ENCODE measurements around the gene C10orf53. TPM values are rescaled to one million over a fixed set of nuclear protein-coding genes. Genes with fewer than 3 reads are reported as not detected.

The C10orf53 gene
- total RNA-seq, 1 experiment from 2014 or later = not detected

- DNase-seq (no peak), ATAC-seq (no peak)
- TF ChIP-seq CTCF (conservative IDR thresholded peaks at IDR 0.05; ENCODE audit: low read depth, low read length) = no peak
- TF ChIP-seq EZH2 (IDR thresholded peaks at IDR 0.05; ENCODE audit: low read length, unreplicated experiment) = no peak
- TF ChIP-seq EZH2phosphoT487 (IDR thresholded peaks at IDR 0.05; ENCODE audit: borderline replicate concordance, low read length) = no peak
- Histone ChIP-seq H3K36me3 (ENCODE audit: low read depth, low read length) (no peaks in the 10 kb centered on the region), H3K4me3 (ENCODE audit: low read length) (no peak overlapping the region), H3F3A (ENCODE audit: low read length, unreplicated experiment) (no peaks in the 10 kb centered on the region), H4K20me1 (ENCODE audit: low read length) (no peaks in the 10 kb centered on the region), H3K79me2 (ENCODE audit: low read length) (no peaks in the 10 kb centered on the region), H3K27ac (ENCODE audit: low read length) (no peak overlapping the region), H3K27me3 (ENCODE audit: low read length) (peaks cover 76% of the 10 kb centered on the region), H3K9me2 (replicated peaks; ENCODE audit: low read length) (no peaks in the 10 kb centered on the region), H2AFZ (ENCODE audit: low read length) (no peak overlapping the region), H3K4me2 (ENCODE audit: low read length) (no peak overlapping the region), H3K9me3 (ENCODE audit: low read length) (peaks cover 15% of the 10 kb centered on the region), H3K4me1 (ENCODE audit: insufficient read depth, low read length) (no peaks in the 10 kb centered on the region), H3K9ac (ENCODE audit: low read length) (no peak overlapping the region)
- intact Hi-C loops (cut with micrococcal nuclease) = no loop called here
- CTCF ChIA-PET = no interaction called here
- POLR2A ChIA-PET (ENCODE audit: unreplicated experiment) = no interaction called here
- no TSS peak for BruUV-seq (replicated peaks)
Observed at GRCh38 chr10:49682879-49683278, 3.4 kb downstream of the C10orf53 start.

DNA sequence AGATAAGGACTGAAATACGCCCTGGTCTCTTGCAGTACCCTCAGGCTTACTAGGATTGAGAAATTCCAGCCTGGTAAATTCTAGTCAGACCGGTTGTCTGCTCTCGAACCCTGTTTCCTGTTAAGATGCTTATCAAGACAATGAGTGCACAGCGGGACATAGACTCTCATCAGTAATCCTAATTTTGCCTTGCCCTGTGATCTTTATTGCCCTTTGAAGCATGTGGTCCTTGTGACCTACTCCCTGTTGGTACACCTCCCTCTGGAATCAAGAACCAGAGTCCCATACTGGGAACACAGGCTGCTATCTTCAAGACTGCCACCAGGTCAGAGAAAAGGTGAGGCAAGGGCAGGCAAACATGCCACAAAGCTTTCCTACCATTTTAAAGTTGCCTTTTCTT is 7.2 kb downstream of the C10orf53 start:
- no peak overlapping the region for H3K4me3 ChIP-seq (ENCODE audit: low read length)
- H3K36me3 ChIP-seq (ENCODE audit: low read depth, low read length) = no peaks in the 10 kb centered on the region
- TF ChIP-seq EZH2 (IDR thresholded peaks at IDR 0.05; ENCODE audit: low read length, unreplicated experiment) (no peak), EZH2phosphoT487 (IDR thresholded peaks at IDR 0.05; ENCODE audit: borderline replicate concordance, low read length) (no peak), CTCF (conservative IDR thresholded peaks at IDR 0.05; ENCODE audit: low read depth, low read length) (no peak)
- H3K4me2 ChIP-seq (ENCODE audit: low read length) = no peak overlapping the region
- CTCF ChIA-PET = no interaction called here
- H3K9me3 ChIP-seq (ENCODE audit: low read length) = peaks cover 10% of the 10 kb centered on the region
- no peaks in the 10 kb centered on the region for H3K79me2 ChIP-seq (ENCODE audit: low read length)
- intact Hi-C loops (cut with micrococcal nuclease) = no loop called here
- peaks cover 74% of the 10 kb centered on the region for H3K27me3 ChIP-seq (ENCODE audit: low read length)
- POLR2A ChIA-PET (ENCODE audit: unreplicated experiment) = no interaction called here
- no TSS peak for BruUV-seq (replicated peaks)
- no peak overlapping the region for H2AFZ ChIP-seq (ENCODE audit: low read length)
- H3F3A ChIP-seq (ENCODE audit: low read length, unreplicated experiment) = no peaks in the 10 kb centered on the region
- no peak for DNase-seq
- no peak overlapping the region for H3K27ac ChIP-seq (ENCODE audit: low read length)
- ATAC-seq = no peak
- H3K9me2 ChIP-seq (replicated peaks; ENCODE audit: low read length) = no peaks in the 10 kb centered on the region
- no peak overlapping the region for H3K9ac ChIP-seq (ENCODE audit: low read length)
- H3K4me1 ChIP-seq (ENCODE audit: insufficient read depth, low read length) = no peaks in the 10 kb centered on the region
- no peaks in the 10 kb centered on the region for H4K20me1 ChIP-seq (ENCODE audit: low read length)

- no peak overlapping the region for H3K4me3 ChIP-seq (ENCODE audit: low read length)
- H3K27ac ChIP-seq (ENCODE audit: low read length) = no peak overlapping the region
- H3K9me2 ChIP-seq (replicated peaks; ENCODE audit: low read length) = no peaks in the 10 kb centered on the region
- no peaks in the 10 kb centered on the region for H4K20me1 ChIP-seq (ENCODE audit: low read length)
- DNase-seq = no peak
- TF ChIP-seq EZH2 (IDR thresholded peaks at IDR 0.05; ENCODE audit: low read length, unreplicated experiment) = no peak
- TF ChIP-seq EZH2phosphoT487 (IDR thresholded peaks at IDR 0.05; ENCODE audit: borderline replicate concordance, low read length) = no peak
- no peak for TF ChIP-seq CTCF (conservative IDR thresholded peaks at IDR 0.05; ENCODE audit: low read depth, low read length)
- CTCF ChIA-PET = no interaction called here
- H3K9ac ChIP-seq (ENCODE audit: low read length) = no peak overlapping the region
- no peaks in the 10 kb centered on the region for H3K4me1 ChIP-seq (ENCODE audit: insufficient read depth, low read length)
- peaks cover 10% of the 10 kb centered on the region for H3K9me3 ChIP-seq (ENCODE audit: low read length)
- no peaks in the 10 kb centered on the region for H3K36me3 ChIP-seq (ENCODE audit: low read depth, low read length)
- no peak overlapping the region for H3K4me2 ChIP-seq (ENCODE audit: low read length)
- H3K27me3 ChIP-seq (ENCODE audit: low read length) = peaks cover 84% of the 10 kb centered on the region
- ATAC-seq = no peak
- intact Hi-C loops (cut with micrococcal nuclease) = no loop called here
- no TSS peak for BruUV-seq (replicated peaks)
- H3K79me2 ChIP-seq (ENCODE audit: low read length) = no peaks in the 10 kb centered on the region
- H2AFZ ChIP-seq (ENCODE audit: low read length) = no peak overlapping the region
- H3F3A ChIP-seq (ENCODE audit: low read length, unreplicated experiment) = no peaks in the 10 kb centered on the region
- POLR2A ChIA-PET (ENCODE audit: unreplicated experiment) = no interaction called here
Observed at GRCh38 chr10:49688261-49688846, 8.9 kb downstream of the C10orf53 start.

All from PC-3 (cell line).